HUES48 (cell line): ENCODE measurements around the gene LY86.
"Not testable (repeated sequence)": the region's sequence is repeated elsewhere in the genome, so short reads cannot be mapped to it uniquely, and the experiment has no call there.

Experiments used
- H3K27ac ChIP-seq: one replicate; pipeline ENCODE4 v1.7.0; 2013; ENCODE audit warnings: low read depth, low read length, inconsistent platforms
- H3K27me3 ChIP-seq: 2 replicates; pipeline ENCODE4 v1.6.1; 2013; ENCODE audit warnings: mild to moderate bottlenecking, low read length; ENCODE audit not compliant: control insufficient read depth, insufficient read depth
- H3K36me3 ChIP-seq: 2 replicates; pipeline ENCODE4 v1.6.1; 2013; ENCODE audit warnings: low read length; ENCODE audit not compliant: control insufficient read depth, insufficient read depth
- H3K4me1 ChIP-seq: 2 replicates; pipeline ENCODE4 v1.6.1; 2013; ENCODE audit warnings: mild to moderate bottlenecking, low read length; ENCODE audit not compliant: control insufficient read depth, insufficient read depth
- H3K4me3 ChIP-seq: 2 replicates; pipeline ENCODE4 v1.5.1; 2013; ENCODE audit warnings: mild to moderate bottlenecking, low read depth, low read length
- H3K9ac ChIP-seq: 2 replicates; pipeline ENCODE4 v1.6.1; 2013; ENCODE audit warnings: mild to moderate bottlenecking, low read depth, low read length, moderate library complexity
- H3K9me3 ChIP-seq: 2 replicates; pipeline ENCODE4 v1.6.1; 2013; ENCODE audit warnings: low read length; ENCODE audit not compliant: control insufficient read depth, insufficient read depth

The LY86 gene

GRCh38 chr6:6612308-6612707 is 23.8 kb downstream of the LY86 start:
- Histone ChIP-seq H3K9ac (no peak overlapping the region), H3K27me3 (no peaks in the 10 kb centered on the region), H3K9me3 (no peaks in the 10 kb centered on the region), H3K4me1 (no peaks in the 10 kb centered on the region), H3K4me3 (no peak overlapping the region), H3K36me3 (no peaks in the 10 kb centered on the region), H3K27ac (no peak overlapping the region)

- H3K27me3 ChIP-seq, H3K4me1 ChIP-seq, H3K4me3 ChIP-seq, H3K9ac ChIP-seq, H3K27ac ChIP-seq, H3K36me3 ChIP-seq, H3K9me3 ChIP-seq: not testable (repeated sequence)
These were observed 24.7 kb downstream of the LY86 start for GRCh38 chr6:6613103-6613718.

GRCh38 chr6:6614096-6614982 is 25.8 kb downstream of the LY86 start:
- Histone ChIP-seq H3K4me1 (no peaks in the 10 kb centered on the region), H3K27ac (no peak overlapping the region), H3K27me3 (no peaks in the 10 kb centered on the region), H3K9ac (no peak overlapping the region), H3K9me3 (no peaks in the 10 kb centered on the region), H3K4me3 (no peak overlapping the region), H3K36me3 (no peaks in the 10 kb centered on the region)

- Histone ChIP-seq H3K9me3 (no peaks in the 10 kb centered on the region), H3K4me1 (no peaks in the 10 kb centered on the region), H3K9ac (no peak overlapping the region), H3K27me3 (no peaks in the 10 kb centered on the region), H3K4me3 (no peak overlapping the region), H3K27ac (no peak overlapping the region), H3K36me3 (no peaks in the 10 kb centered on the region)
These were observed 26.4 kb downstream of the LY86 start for GRCh38 chr6:6614983-6615349.

- no peaks in the 10 kb centered on the region for H3K4me1 ChIP-seq
These were observed 28.1 kb downstream of the LY86 start for GRCh38 chr6:6616656-6617055.

GRCh38 chr6:6619021-6619794 is 30.7 kb downstream of the LY86 start:
- Histone ChIP-seq H3K9me3 (no peaks in the 10 kb centered on the region), H3K9ac (no peak overlapping the region), H3K27me3 (no peaks in the 10 kb centered on the region), H3K27ac (no peak overlapping the region), H3K4me1 (no peaks in the 10 kb centered on the region), H3K4me3 (no peak overlapping the region), H3K36me3 (no peaks in the 10 kb centered on the region)

More at GRCh38 chr6:6616656-6617055, 28.1 kb downstream of the LY86 start:
- Histone ChIP-seq H3K27ac (no peak overlapping the region), H3K9me3 (no peaks in the 10 kb centered on the region), H3K4me3 (no peak overlapping the region), H3K9ac (no peak overlapping the region), H3K36me3 (no peaks in the 10 kb centered on the region), H3K27me3 (no peaks in the 10 kb centered on the region)

- H3K9me3 ChIP-seq, result no peaks in the 10 kb centered on the region
- H3K4me1 ChIP-seq, result no peaks in the 10 kb centered on the region
- H3K27me3 ChIP-seq, result no peaks in the 10 kb centered on the region
- no peak overlapping the region for H3K9ac ChIP-seq
- H3K27ac ChIP-seq, result no peak overlapping the region
- no peaks in the 10 kb centered on the region for H3K36me3 ChIP-seq
- no peak overlapping the region for H3K4me3 ChIP-seq
These were observed 32.4 kb downstream of the LY86 start for GRCh38 chr6:6620766-6621425.

GRCh38 chr6:6622501-6622900 is 34.0 kb downstream of the LY86 start:
- Histone ChIP-seq H3K9ac (no peak overlapping the region), H3K9me3 (no peaks in the 10 kb centered on the region), H3K27ac (no peak overlapping the region), H3K4me3 (no peak overlapping the region), H3K4me1 (no peaks in the 10 kb centered on the region), H3K36me3 (no peaks in the 10 kb centered on the region), H3K27me3 (no peaks in the 10 kb centered on the region)

- Histone ChIP-seq H3K4me3 (no peak overlapping the region), H3K9me3 (no peaks in the 10 kb centered on the region), H3K27ac (no peak overlapping the region), H3K4me1 (no peaks in the 10 kb centered on the region), H3K9ac (no peak overlapping the region), H3K36me3 (no peaks in the 10 kb centered on the region), H3K27me3 (no peaks in the 10 kb centered on the region)
These were observed 35.0 kb downstream of the LY86 start for GRCh38 chr6:6623553-6623952.

GRCh38 chr6:6624269-6624990 is 35.9 kb downstream of the LY86 start:
- Histone ChIP-seq H3K36me3 (no peaks in the 10 kb centered on the region), H3K4me3 (no peak overlapping the region), H3K27me3 (no peaks in the 10 kb centered on the region), H3K27ac (no peak overlapping the region), H3K4me1 (no peaks in the 10 kb centered on the region), H3K9ac (no peak overlapping the region), H3K9me3 (no peaks in the 10 kb centered on the region)
